Measurements from ENCODE around the gene ZNF789. TPM values are rescaled to one million over a fixed set of nuclear protein-coding genes. Genes with fewer than 3 reads are reported as not detected.
"Not testable (repeated sequence)": the region's sequence is repeated elsewhere in the genome, so short reads cannot be mapped to it uniquely, and the experiment has no call there.

ZNF789 gene
- 5.2 and 12.5 TPM in 2 replicates for total RNA-seq

DNA sequence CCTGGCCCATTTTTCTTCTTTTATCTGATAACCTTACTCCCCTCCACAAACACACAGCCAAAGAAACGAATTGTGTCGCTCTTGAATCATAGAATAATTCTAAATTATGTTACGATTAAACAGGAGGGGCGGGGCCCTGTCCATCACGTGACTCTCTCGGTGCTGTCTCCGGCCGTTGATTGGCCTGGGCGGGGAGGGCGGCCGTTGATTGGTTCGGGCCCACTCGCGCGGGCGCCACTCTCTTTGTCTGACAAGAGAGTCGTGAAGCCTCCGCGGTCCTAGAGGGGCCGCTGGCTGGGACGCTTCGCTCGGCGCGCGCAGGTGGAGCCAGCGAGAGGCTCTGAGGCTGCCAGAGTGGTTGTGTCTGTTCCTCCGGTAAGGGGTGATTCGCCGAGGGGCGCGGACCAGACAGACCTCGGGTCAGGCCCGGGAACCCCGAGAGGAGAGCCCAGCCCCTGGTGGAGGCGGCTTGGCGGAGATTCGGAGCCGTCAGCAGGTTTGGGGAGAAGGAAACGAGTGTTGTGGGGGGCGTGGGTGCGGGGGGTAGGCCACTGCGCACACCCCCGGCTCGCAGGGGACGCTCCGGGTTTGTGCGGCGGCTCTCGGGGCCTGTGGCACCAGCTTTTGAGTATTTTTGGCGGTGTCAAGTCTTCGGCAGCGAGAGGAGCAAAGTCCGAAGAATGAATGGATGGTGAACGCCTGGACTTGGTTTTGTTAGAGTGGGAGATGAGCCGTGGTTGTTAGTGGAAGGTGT lies at the start of gene ZNF789:
TSS of gene ZNF789 (plus strand) at position 330 of the 754 bp plus-strand sequence. CDS start 3,567 bp downstream, outside the sequence.
- H3K27me3 ChIP-seq (ENCODE audit: control insufficient read depth, insufficient read depth, low read length), result no peaks in the 10 kb centered on the region
- H3K4me3 ChIP-seq (ENCODE audit: low read depth, low read length), result peak within 1 kb of the TSS; percentile 83
- no peaks in the 10 kb centered on the region for H3K36me3 ChIP-seq (ENCODE audit: control insufficient read depth, insufficient read depth, low read length)
- peak; percentile 72 for DNase-seq (ENCODE audit: low read depth)
- TF ChIP-seq, protein P1, sequence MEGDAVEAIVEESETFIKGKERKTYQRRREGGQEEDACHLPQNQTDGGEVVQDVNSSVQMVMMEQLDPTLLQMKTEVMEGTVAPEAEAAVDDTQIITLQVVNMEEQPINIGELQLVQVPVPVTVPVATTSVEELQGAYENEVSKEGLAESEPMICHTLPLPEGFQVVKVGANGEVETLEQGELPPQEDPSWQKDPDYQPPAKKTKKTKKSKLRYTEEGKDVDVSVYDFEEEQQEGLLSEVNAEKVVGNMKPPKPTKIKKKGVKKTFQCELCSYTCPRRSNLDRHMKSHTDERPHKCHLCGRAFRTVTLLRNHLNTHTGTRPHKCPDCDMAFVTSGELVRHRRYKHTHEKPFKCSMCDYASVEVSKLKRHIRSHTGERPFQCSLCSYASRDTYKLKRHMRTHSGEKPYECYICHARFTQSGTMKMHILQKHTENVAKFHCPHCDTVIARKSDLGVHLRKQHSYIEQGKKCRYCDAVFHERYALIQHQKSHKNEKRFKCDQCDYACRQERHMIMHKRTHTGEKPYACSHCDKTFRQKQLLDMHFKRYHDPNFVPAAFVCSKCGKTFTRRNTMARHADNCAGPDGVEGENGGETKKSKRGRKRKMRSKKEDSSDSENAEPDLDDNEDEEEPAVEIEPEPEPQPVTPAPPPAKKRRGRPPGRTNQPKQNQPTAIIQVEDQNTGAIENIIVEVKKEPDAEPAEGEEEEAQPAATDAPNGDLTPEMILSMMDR (IDR thresholded peaks at IDR 0.05; ENCODE audit: insufficient read depth, low read length, poor library complexity, severe bottlenecking), result no peak

DNA sequence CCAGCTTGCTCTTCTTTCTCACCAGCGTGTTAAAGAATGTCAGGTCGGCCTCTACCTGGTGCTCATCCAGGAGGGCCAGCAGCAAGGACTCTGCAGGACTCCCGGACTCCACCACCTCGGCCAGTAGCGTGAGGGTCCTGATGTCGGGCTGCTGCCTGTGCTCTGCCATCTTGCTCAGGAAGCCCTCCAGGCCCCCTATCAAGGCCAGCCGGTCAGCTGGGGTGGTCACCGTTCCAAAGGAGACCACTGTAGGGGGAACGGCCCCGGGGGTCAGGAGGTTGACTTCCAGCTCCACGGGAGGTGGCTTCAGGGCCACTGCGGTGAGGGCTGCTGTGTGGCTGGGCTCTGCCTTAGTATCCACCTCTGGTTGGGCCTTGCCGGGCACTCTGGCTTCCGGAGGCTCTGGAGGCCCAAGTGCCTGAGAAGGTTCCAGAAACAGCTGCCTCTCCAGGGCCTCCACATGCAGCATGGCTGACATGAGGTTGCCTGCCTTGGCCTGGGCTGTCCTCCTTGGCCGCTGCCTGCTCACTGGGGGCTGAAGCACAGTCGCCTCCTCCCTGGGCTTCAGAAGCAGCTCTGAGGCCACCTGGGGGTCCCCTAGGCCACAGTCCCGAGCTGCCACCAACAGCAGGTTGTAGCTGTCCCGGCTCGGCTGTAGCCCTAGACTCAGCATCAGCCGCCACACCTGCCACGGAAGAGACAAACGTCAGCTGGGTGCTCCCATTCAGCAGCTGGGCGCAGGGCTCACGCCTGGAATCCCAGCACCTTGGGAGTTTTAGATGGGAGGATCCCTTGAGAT lies 47.6 kb upstream of the ZNF789 start:
- H3K36me3 ChIP-seq (ENCODE audit: control insufficient read depth, insufficient read depth, low read length), result peaks cover 1% of the 10 kb centered on the region
- H3K27me3 ChIP-seq (ENCODE audit: control insufficient read depth, insufficient read depth, low read length), result no peaks in the 10 kb centered on the region

DNA sequence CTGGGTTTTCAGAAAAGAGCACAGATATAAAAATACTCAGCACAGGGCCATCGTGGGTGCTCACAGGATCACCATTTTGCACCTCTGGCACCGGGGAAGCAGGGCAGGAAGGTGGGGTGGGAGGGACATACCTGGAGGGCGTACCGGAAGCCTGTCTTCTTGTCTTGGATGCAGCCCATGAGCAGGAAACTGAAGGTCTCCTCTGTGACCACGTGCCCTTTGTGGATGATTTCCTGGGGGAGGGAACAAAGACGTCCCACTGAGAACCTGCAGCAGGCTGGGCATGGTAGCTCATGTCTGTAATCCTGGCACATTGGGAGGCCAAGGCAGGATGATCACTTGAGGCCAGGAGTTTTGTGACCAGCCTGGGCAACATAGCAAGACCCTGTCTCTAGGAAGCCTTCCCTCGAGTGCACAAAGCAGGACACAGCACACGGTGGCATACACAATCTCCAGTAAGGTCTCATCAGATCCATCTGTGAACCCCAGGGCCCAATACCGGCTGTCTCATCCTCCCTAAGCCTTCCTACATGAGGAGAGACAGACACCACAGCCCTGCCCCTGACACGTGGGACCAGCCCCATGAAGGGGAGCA lies 43.6 kb upstream of the ZNF789 start:
- TF ChIP-seq, protein P1 (IDR thresholded peaks at IDR 0.05; ENCODE audit: insufficient read depth, low read length, poor library complexity, severe bottlenecking), result no peak
- H3K27me3 ChIP-seq (ENCODE audit: control insufficient read depth, insufficient read depth, low read length), result no peaks in the 10 kb centered on the region
- DNase-seq (ENCODE audit: low read depth), result no peak
- H3K4me3 ChIP-seq (ENCODE audit: low read depth, low read length), result no peak overlapping the region
- peaks cover 1% of the 10 kb centered on the region for H3K36me3 ChIP-seq (ENCODE audit: control insufficient read depth, insufficient read depth, low read length)

More for the DNA sequence above, 47.6 kb upstream of the ZNF789 start:
- TF ChIP-seq, protein P1 (IDR thresholded peaks at IDR 0.05; ENCODE audit: insufficient read depth, low read length, poor library complexity, severe bottlenecking), result no peak
- no peak for DNase-seq (ENCODE audit: low read depth)
- H3K4me3 ChIP-seq (ENCODE audit: low read depth, low read length), result no peak overlapping the region

DNA sequence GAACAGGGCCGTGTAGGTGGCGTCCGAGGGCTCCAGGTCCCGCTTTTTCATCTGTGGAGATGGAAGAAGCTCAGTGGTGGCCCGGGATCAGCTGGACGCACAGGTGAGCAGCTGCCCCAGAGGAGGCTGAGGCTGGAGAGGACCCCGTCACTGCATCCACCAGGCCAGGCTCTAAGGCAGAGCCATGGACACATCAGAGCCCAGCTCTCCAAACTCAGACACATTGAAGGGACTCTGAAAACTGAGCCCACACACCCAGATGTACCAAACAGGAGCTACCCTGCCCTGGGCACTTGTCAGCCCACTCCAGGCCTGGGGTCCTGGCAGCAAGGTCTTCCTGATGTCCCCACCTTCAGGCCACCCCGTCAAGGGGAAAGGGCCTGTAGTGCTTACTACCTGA lies 42.9 kb upstream of the ZNF789 start:
- Histone ChIP-seq H3K4me3 (ENCODE audit: low read depth, low read length) (no peak overlapping the region), H3K36me3 (ENCODE audit: control insufficient read depth, insufficient read depth, low read length) (peaks cover 2% of the 10 kb centered on the region)

DNA sequence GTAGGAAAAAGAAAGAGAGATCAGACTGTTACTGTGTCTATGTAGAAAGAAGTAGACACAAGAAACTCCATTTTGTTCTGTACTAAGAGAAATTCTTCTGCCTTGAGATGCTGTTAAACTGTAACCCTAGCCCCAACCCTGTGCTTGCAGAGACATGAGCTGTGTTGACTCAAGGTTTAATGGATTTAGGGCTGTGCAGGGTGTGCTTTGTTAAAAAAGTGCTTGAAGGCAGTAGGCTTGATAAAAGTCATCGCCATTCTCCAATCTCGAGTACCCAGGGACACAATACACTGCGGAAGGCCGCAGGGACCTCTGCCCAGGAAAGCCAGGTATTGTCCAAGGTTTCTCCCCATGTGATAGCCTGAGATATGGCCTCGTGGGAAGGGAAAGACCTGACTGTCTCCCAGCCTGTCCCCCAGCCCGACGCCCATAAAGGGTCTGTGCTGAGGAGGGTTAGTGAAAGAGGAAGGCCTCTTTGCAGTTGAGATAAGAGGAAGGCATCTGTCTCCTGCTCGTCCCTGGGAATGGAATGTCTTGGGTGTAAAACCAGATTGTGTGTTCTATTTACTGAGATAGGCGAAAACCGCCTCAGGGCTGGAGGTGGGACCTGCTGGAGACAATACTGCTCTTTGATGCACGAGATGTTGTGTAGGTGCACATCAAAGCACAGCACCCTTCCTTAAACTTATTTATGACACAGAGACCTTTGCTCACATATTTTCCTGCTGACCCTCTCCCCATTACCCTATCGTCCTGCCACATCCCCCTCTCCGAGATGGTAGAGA lies 40.7 kb upstream of the ZNF789 start:
- H3K27me3 ChIP-seq (ENCODE audit: control insufficient read depth, insufficient read depth, low read length); H3K4me3 ChIP-seq (ENCODE audit: low read depth, low read length); DNase-seq (ENCODE audit: low read depth); H3K36me3 ChIP-seq (ENCODE audit: control insufficient read depth, insufficient read depth, low read length): not testable (repeated sequence)

More for the DNA sequence above, 42.9 kb upstream of the ZNF789 start:
- TF ChIP-seq, protein P1 (IDR thresholded peaks at IDR 0.05; ENCODE audit: insufficient read depth, low read length, poor library complexity, severe bottlenecking), result no peak
- no peaks in the 10 kb centered on the region for H3K27me3 ChIP-seq (ENCODE audit: control insufficient read depth, insufficient read depth, low read length)
- no peak for DNase-seq (ENCODE audit: low read depth)
